ENCODE measurements around the gene CNTN1. TPM values are rescaled to one million over a fixed set of nuclear protein-coding genes. Genes with fewer than 3 reads are reported as not detected.
A peak's percentile ranks its signal among the peaks of the same experiment; 100 is the strongest.

The CNTN1 gene
- total RNA-seq, 2 donors from 2014 or later = 16.3 to 33.6 TPM

DNA sequence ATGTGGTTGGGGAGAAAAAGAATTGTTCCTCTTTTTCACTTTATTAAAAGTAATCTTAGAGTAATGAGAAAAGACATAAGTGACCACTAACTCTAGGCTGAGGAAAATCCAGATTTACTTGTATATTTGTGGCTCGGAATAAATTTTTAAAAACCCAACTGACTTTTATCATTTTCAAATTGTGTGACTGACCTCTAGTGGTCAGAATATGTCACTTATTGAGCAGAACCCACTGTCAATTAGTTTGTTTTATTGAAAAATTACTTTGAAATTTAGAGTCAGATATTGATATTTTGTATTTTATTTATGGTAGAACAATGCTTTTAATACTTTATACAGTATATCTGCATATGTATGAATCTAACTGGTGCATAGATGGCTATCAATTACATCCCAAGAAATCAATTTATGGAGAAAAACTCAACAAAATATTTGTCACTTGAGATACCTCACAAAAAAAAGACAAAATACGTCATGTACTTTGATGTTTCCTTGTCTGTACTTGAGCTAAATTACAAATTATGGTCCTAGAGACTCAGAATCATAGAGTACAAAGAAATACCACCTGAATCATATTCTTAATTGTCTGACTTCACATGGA is 229.4 kb downstream of the CNTN1 start:
- H3K36me3 ChIP-seq = no peaks in the 10 kb centered on the region
- no peak overlapping the region for H3K4me3 ChIP-seq
- no peaks in the 10 kb centered on the region for H3K27me3 ChIP-seq (replicated peaks; ENCODE audit: insufficient read depth)
- intact Hi-C loops (cut with DNase I) = loop anchor here (1.0 to 10.0 kb wide), 2 partner anchors 299 to 587 kb away; no protein-coding TSS in a partner anchor
- no peak overlapping the region for H3K27ac ChIP-seq
- H3K4me1 ChIP-seq (replicated peaks) = no peaks in the 10 kb centered on the region
- no peaks in the 10 kb centered on the region for H3K9me3 ChIP-seq
- no peak for DNase-seq (ENCODE audit: low spot score)
- TF ChIP-seq POLR2A (IDR thresholded peaks at IDR 0.05) (no peak), CTCF (IDR thresholded peaks at IDR 0.05) (peak; percentile 41 to 78 (median 70))
- 17% methylated on average over 2 of the region's 2 CpGs for WGBS

DNA sequence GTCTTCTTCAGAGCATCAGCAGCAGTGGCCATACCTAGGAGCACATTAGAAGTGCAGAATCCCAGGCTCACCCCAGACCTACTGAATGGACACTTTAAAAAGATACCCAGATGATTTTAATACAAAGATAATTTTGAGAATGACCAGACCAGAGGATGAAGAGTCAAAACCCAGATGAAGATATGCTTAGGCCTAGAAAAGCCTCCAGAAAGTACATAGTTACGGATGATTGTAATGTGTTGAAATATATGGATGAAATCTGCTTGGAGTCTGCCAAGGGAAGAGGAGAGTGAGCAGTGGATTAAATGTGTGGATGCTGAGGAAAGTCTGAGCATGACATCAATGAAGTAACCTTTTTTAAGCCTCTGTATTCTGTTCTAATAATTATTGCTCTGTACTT is 245.7 kb downstream of the CNTN1 start:
- no peak overlapping the region for H3K4me3 ChIP-seq
- H3K27ac ChIP-seq = no peak overlapping the region
- H3K9me3 ChIP-seq = no peaks in the 10 kb centered on the region
- H3K27me3 ChIP-seq (replicated peaks; ENCODE audit: insufficient read depth) = no peaks in the 10 kb centered on the region
- no peaks in the 10 kb centered on the region for H3K36me3 ChIP-seq
- intact Hi-C loops (cut with DNase I) = no loop called here
- no peaks in the 10 kb centered on the region for H3K4me1 ChIP-seq (replicated peaks)
- no peak for DNase-seq (ENCODE audit: low spot score)
- TF ChIP-seq POLR2AphosphoS5 (IDR thresholded peaks at IDR 0.05) (no peak), POLR2A (IDR thresholded peaks at IDR 0.05) (no peak), CTCF (IDR thresholded peaks at IDR 0.05) (no peak)
- 97% methylated on average over 1 of the region's 1 CpG for WGBS

- Histone ChIP-seq H3K27me3 (replicated peaks; ENCODE audit: insufficient read depth) (no peaks in the 10 kb centered on the region), H3K4me1 (replicated peaks) (no peaks in the 10 kb centered on the region), H3K36me3 (no peaks in the 10 kb centered on the region), H3K27ac (no peak overlapping the region), H3K4me3 (no peak overlapping the region), H3K9me3 (no peaks in the 10 kb centered on the region)
- no peak for DNase-seq (ENCODE audit: low spot score)
- no peak for TF ChIP-seq POLR2AphosphoS5 (IDR thresholded peaks at IDR 0.05)
- no peak for TF ChIP-seq POLR2A (IDR thresholded peaks at IDR 0.05)
- TF ChIP-seq CTCF (IDR thresholded peaks at IDR 0.05) = no peak
- intact Hi-C loops (cut with DNase I) = loop anchor here (10.0 kb wide), 1 partner anchor 332 kb away; no protein-coding TSS in a partner anchor
- 58% methylated on average over 2 of the region's 2 CpGs for WGBS
These were observed 250.1 kb downstream of the CNTN1 start for GRCh38 chr12:40942326-40942725.

- intact Hi-C loops (cut with DNase I) = loop anchor here (5.0 to 10.0 kb wide), 3 partner anchors 247 to 1077 kb away; no protein-coding TSS in a partner anchor
- TF ChIP-seq POLR2A (IDR thresholded peaks at IDR 0.05) (no peak), POLR2AphosphoS5 (IDR thresholded peaks at IDR 0.05) (no peak), CTCF (IDR thresholded peaks at IDR 0.05) (no peak)
- no peak overlapping the region for H3K27ac ChIP-seq
- H3K4me1 ChIP-seq (replicated peaks) = no peaks in the 10 kb centered on the region
- H3K4me3 ChIP-seq = no peak overlapping the region
- H3K36me3 ChIP-seq = no peaks in the 10 kb centered on the region
- no peaks in the 10 kb centered on the region for H3K9me3 ChIP-seq
- DNase-seq (ENCODE audit: low spot score) = no peak
- H3K27me3 ChIP-seq (replicated peaks; ENCODE audit: insufficient read depth) = no peaks in the 10 kb centered on the region
- 57% methylated on average over 2 of the region's 2 CpGs for WGBS
These were observed 253.5 kb downstream of the CNTN1 start for GRCh38 chr12:40945772-40946171.

- TF ChIP-seq POLR2AphosphoS5 (IDR thresholded peaks at IDR 0.05) = no peak
- TF ChIP-seq CTCF (IDR thresholded peaks at IDR 0.05) = peak in 3 of 4 experiments; percentile 60 to 74 (median 63)
- TF ChIP-seq POLR2A (IDR thresholded peaks at IDR 0.05) = no peak
- intact Hi-C loops (cut with DNase I) = loop anchor here (5.0 to 10.0 kb wide), 3 partner anchors 246 to 1076 kb away; no protein-coding TSS in a partner anchor
- no peak for DNase-seq (ENCODE audit: low spot score)
- Histone ChIP-seq H3K9me3 (no peaks in the 10 kb centered on the region), H3K4me1 (replicated peaks) (no peaks in the 10 kb centered on the region), H3K4me3 (no peak overlapping the region), H3K27ac (no peak overlapping the region), H3K36me3 (no peaks in the 10 kb centered on the region), H3K27me3 (replicated peaks; ENCODE audit: insufficient read depth) (no peaks in the 10 kb centered on the region)
- 0% methylated on average over 1 of the region's 1 CpG for WGBS
These were observed 254.5 kb downstream of the CNTN1 start for GRCh38 chr12:40946612-40947194.

Measured in prostate gland (tissue), 2 donors.